Measurements from ENCODE around the gene CYP46A1. TPM values are rescaled to one million over a fixed set of nuclear protein-coding genes. Genes with fewer than 3 reads are reported as not detected.

CYP46A1 gene
- total and polyA plus RNA-seq, 9 donors = 2.3 to 6.3 (median 3.7) TPM

GRCh38 chr14:99707921-99708320, 23.8 kb downstream of the CYP46A1 start:
- no peaks in the 10 kb centered on the region for H3K36me3 ChIP-seq (ENCODE audit: control insufficient read depth, insufficient read depth, low read length)
- H3K9me3 ChIP-seq (replicated peaks; ENCODE audit: control insufficient read depth, low read depth, low read length) = peaks cover 18% of the 10 kb centered on the region
- 89% methylated on average over 9 of the region's 9 CpGs for WGBS (ENCODE audit: insufficient coverage)
- no peak overlapping the region for H3K27ac ChIP-seq (ENCODE audit: low read length)
- no peaks in the 10 kb centered on the region for H3K27me3 ChIP-seq (ENCODE audit: control insufficient read depth, insufficient read depth, low read length)
- H3K4me1 ChIP-seq (ENCODE audit: control insufficient read depth, insufficient read depth, low read length) = no peaks in the 10 kb centered on the region
- H3K4me3 ChIP-seq (ENCODE audit: low read length) = no peak overlapping the region
- no peak for DNase-seq

- 81% methylated on average over 6 of the region's 7 CpGs for WGBS (ENCODE audit: insufficient coverage)
- Histone ChIP-seq H3K36me3 (ENCODE audit: control insufficient read depth, insufficient read depth, low read length) (no peaks in the 10 kb centered on the region), H3K27me3 (ENCODE audit: control insufficient read depth, insufficient read depth, low read length) (no peaks in the 10 kb centered on the region), H3K27ac (ENCODE audit: low read length) (no peak overlapping the region), H3K4me3 (ENCODE audit: low read length) (no peak overlapping the region), H3K9me3 (replicated peaks; ENCODE audit: control insufficient read depth, low read depth, low read length) (peaks cover 12% of the 10 kb centered on the region), H3K4me1 (ENCODE audit: control insufficient read depth, insufficient read depth, low read length) (no peaks in the 10 kb centered on the region)
- DNase-seq = no peak
Observed at GRCh38 chr14:99708449-99708848, 24.4 kb downstream of the CYP46A1 start.

- no peaks in the 10 kb centered on the region for H3K4me1 ChIP-seq (ENCODE audit: control insufficient read depth, insufficient read depth, low read length)
- no peak overlapping the region for H3K27ac ChIP-seq (ENCODE audit: low read length)
- no peaks in the 10 kb centered on the region for H3K27me3 ChIP-seq (ENCODE audit: control insufficient read depth, insufficient read depth, low read length)
- no peak overlapping the region for H3K4me3 ChIP-seq (ENCODE audit: low read length)
- H3K9me3 ChIP-seq (replicated peaks; ENCODE audit: control insufficient read depth, low read depth, low read length) = peaks cover 5% of the 10 kb centered on the region
- WGBS (ENCODE audit: insufficient coverage) = no CpG with 5 or more reads among the region's 3 CpGs
- H3K36me3 ChIP-seq (ENCODE audit: control insufficient read depth, insufficient read depth, low read length) = no peaks in the 10 kb centered on the region
- no peak for DNase-seq
Observed at GRCh38 chr14:99713972-99714371, 29.9 kb downstream of the CYP46A1 start.

- H3K27me3 ChIP-seq (ENCODE audit: control insufficient read depth, insufficient read depth, low read length) = no peaks in the 10 kb centered on the region
- H3K4me1 ChIP-seq (ENCODE audit: control insufficient read depth, insufficient read depth, low read length) = no peaks in the 10 kb centered on the region
- H3K36me3 ChIP-seq (ENCODE audit: control insufficient read depth, insufficient read depth, low read length) = no peaks in the 10 kb centered on the region
- H3K4me3 ChIP-seq (ENCODE audit: low read length) = no peak overlapping the region
- H3K9me3 ChIP-seq (replicated peaks; ENCODE audit: control insufficient read depth, low read depth, low read length) = peaks cover 5% of the 10 kb centered on the region
- WGBS (ENCODE audit: insufficient coverage) = 61% methylated on average over 24 of the region's 24 CpGs
- DNase-seq = no peak
- no peak overlapping the region for H3K27ac ChIP-seq (ENCODE audit: low read length)
Observed at GRCh38 chr14:99715266-99716000, 31.3 kb downstream of the CYP46A1 start.

GRCh38 chr14:99716091-99716849, 32.2 kb downstream of the CYP46A1 start:
- no peak for DNase-seq
- peaks cover 5% of the 10 kb centered on the region for H3K9me3 ChIP-seq (replicated peaks; ENCODE audit: control insufficient read depth, low read depth, low read length)
- H3K4me3 ChIP-seq (ENCODE audit: low read length) = no peak overlapping the region
- no peak overlapping the region for H3K27ac ChIP-seq (ENCODE audit: low read length)
- no peaks in the 10 kb centered on the region for H3K4me1 ChIP-seq (ENCODE audit: control insufficient read depth, insufficient read depth, low read length)
- H3K36me3 ChIP-seq (ENCODE audit: control insufficient read depth, insufficient read depth, low read length) = no peaks in the 10 kb centered on the region
- WGBS (ENCODE audit: insufficient coverage) = 58% methylated on average over 10 of the region's 10 CpGs
- no peaks in the 10 kb centered on the region for H3K27me3 ChIP-seq (ENCODE audit: control insufficient read depth, insufficient read depth, low read length)

- no peak for DNase-seq
- H3K27me3 ChIP-seq (ENCODE audit: control insufficient read depth, insufficient read depth, low read length) = no peaks in the 10 kb centered on the region
- no peaks in the 10 kb centered on the region for H3K4me1 ChIP-seq (ENCODE audit: control insufficient read depth, insufficient read depth, low read length)
- H3K9me3 ChIP-seq (replicated peaks; ENCODE audit: control insufficient read depth, low read depth, low read length) = peaks cover 4% of the 10 kb centered on the region
- no peak overlapping the region for H3K27ac ChIP-seq (ENCODE audit: low read length)
- 85% methylated on average over 13 of the region's 14 CpGs for WGBS (ENCODE audit: insufficient coverage)
- H3K4me3 ChIP-seq (ENCODE audit: low read length) = no peak overlapping the region
- no peaks in the 10 kb centered on the region for H3K36me3 ChIP-seq (ENCODE audit: control insufficient read depth, insufficient read depth, low read length)
Observed at GRCh38 chr14:99716850-99717681, 33.0 kb downstream of the CYP46A1 start.

GRCh38 chr14:99717682-99718013, 33.5 kb downstream of the CYP46A1 start:
- Histone ChIP-seq H3K27me3 (ENCODE audit: control insufficient read depth, insufficient read depth, low read length) (no peaks in the 10 kb centered on the region), H3K4me1 (ENCODE audit: control insufficient read depth, insufficient read depth, low read length) (no peaks in the 10 kb centered on the region), H3K9me3 (replicated peaks; ENCODE audit: control insufficient read depth, low read depth, low read length) (peaks cover 1% of the 10 kb centered on the region), H3K4me3 (ENCODE audit: low read length) (no peak overlapping the region), H3K36me3 (ENCODE audit: control insufficient read depth, insufficient read depth, low read length) (no peaks in the 10 kb centered on the region), H3K27ac (ENCODE audit: low read length) (no peak overlapping the region)
- DNase-seq = no peak
- 82% methylated on average over 5 of the region's 5 CpGs for WGBS (ENCODE audit: insufficient coverage)

- no peaks in the 10 kb centered on the region for H3K27me3 ChIP-seq (ENCODE audit: control insufficient read depth, insufficient read depth, low read length)
- WGBS (ENCODE audit: insufficient coverage) = 74% methylated on average over 11 of the region's 14 CpGs
- no peak overlapping the region for H3K27ac ChIP-seq (ENCODE audit: low read length)
- no peak for DNase-seq
- no peaks in the 10 kb centered on the region for H3K36me3 ChIP-seq (ENCODE audit: control insufficient read depth, insufficient read depth, low read length)
- no peaks in the 10 kb centered on the region for H3K9me3 ChIP-seq (replicated peaks; ENCODE audit: control insufficient read depth, low read depth, low read length)
- no peak overlapping the region for H3K4me3 ChIP-seq (ENCODE audit: low read length)
- H3K4me1 ChIP-seq (ENCODE audit: control insufficient read depth, insufficient read depth, low read length) = no peaks in the 10 kb centered on the region
Observed at GRCh38 chr14:99718031-99718810, 34.1 kb downstream of the CYP46A1 start.

- no peak for DNase-seq
- Histone ChIP-seq H3K27ac (ENCODE audit: low read length) (no peak overlapping the region), H3K36me3 (ENCODE audit: control insufficient read depth, insufficient read depth, low read length) (no peaks in the 10 kb centered on the region), H3K4me1 (ENCODE audit: control insufficient read depth, insufficient read depth, low read length) (no peaks in the 10 kb centered on the region), H3K27me3 (ENCODE audit: control insufficient read depth, insufficient read depth, low read length) (no peaks in the 10 kb centered on the region), H3K9me3 (replicated peaks; ENCODE audit: control insufficient read depth, low read depth, low read length) (no peaks in the 10 kb centered on the region), H3K4me3 (ENCODE audit: low read length) (no peak overlapping the region)
- 81% methylated on average over 4 of the region's 5 CpGs for WGBS (ENCODE audit: insufficient coverage)
Observed at GRCh38 chr14:99718811-99719192, 34.7 kb downstream of the CYP46A1 start.
